Forelimb muscle (tissue), 1 donor: ENCODE results near the gene ABCC1. TPM values are rescaled to one million over a fixed set of nuclear protein-coding genes. Genes with fewer than 3 reads are reported as not detected.
"Not testable (repeated sequence)": the region's sequence is repeated elsewhere in the genome, so short reads cannot be mapped to it uniquely, and the experiment has no call there.

Source experiments
- DNase-seq: peaks from one replicate; pipeline ENCODE4 v3.0.0-alpha.2; 2013; ENCODE audit warnings: low read depth
- polyA plus RNA-seq: library from polyadenylated mRNA; unstranded; fragments of 120-200 nt; gene quantifications from one replicate; pipeline ENCODE4 v1.2.1, GENCODE V29; 2013; ENCODE audit not compliant: insufficient read length

ABCC1 gene
- polyA plus RNA-seq, 1 donor: 4.1 TPM

DNA sequence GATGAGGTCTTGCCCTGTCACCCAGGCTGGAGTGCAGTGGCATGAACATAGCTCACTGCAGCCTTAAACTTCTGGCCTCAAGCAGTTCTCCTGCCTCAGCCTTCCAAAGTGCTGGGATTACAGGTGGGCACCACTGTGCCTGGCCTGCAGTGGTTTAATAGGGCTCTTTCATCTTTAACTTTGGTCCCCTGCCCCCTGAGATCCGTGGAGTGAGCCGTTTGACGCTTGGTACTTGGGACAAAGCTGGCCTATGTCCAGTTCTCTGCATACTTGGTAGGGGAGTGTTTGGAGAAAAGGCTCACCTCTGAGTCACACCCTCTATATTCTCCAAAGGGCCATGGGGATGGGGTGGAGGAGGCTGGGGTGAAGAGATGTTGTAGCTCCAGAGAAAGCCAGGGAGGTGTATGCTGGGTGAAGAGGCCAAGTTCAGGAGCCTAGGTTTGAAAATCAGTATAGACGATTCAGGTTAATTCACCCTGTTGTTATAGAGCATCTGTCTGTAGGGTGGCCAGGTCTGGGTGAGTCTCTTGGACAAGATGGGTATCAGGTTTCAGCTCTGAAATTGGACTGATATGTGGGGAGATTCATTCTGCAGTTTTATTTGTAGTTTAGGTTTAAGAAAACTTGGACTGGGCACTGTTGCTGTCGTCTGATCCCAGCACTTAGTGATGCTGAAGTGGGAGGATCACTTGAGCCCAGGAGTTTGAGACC is 17.6 kb downstream of the ABCC1 start:
- DNase-seq: no peak

DNA sequence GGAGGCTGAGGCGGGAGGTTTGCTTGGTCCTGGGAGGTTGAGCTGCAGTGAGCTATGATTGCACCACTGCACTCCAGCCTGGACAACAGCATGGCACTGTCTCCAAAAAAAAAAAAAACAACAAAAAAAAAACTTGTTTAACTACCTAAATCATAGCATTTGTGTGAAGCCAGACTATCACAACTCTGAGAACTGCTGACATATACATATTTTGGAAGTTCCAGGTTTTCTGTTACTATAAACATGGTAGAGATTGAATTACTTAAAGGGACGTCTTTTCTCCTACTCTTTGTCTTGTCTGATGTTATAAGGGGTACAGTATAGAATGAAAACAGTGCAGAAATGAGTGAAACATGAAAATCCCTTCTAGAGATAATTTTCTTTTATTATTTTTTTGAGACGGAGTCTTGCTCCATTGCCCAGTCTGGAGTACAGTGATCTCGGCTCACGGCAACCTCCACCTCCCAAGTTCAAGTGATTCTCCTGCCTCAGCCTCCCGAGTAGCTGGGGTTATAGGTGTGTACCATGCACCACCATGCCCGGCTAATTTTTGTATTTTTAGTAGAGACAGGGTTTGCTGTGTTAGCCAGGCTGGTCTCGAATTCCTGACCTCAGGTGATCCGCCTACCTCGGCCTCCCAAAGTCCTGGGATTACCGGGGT is 18.4 kb downstream of the ABCC1 start:
- no peak for DNase-seq

DNA sequence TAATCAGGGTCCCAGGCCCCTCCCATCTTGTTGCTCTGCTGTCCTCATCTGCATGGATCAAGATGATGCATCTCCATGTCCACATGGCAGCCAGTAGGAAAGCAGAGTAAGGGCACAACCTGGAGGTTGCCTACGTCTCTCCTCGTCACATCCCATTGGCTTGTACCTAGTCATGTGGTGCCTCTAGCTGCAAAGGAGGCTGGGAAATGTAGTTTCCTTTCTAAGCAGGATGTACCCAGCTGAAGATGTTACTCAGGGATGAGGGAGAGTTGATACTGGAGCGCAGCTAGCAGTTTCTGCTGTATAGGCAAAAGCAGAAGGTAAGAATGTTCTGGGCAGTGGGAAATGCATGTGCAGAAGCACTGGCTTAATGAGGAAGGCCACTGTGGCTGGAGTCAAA is 20.8 kb downstream of the ABCC1 start:
- no peak for DNase-seq

DNA sequence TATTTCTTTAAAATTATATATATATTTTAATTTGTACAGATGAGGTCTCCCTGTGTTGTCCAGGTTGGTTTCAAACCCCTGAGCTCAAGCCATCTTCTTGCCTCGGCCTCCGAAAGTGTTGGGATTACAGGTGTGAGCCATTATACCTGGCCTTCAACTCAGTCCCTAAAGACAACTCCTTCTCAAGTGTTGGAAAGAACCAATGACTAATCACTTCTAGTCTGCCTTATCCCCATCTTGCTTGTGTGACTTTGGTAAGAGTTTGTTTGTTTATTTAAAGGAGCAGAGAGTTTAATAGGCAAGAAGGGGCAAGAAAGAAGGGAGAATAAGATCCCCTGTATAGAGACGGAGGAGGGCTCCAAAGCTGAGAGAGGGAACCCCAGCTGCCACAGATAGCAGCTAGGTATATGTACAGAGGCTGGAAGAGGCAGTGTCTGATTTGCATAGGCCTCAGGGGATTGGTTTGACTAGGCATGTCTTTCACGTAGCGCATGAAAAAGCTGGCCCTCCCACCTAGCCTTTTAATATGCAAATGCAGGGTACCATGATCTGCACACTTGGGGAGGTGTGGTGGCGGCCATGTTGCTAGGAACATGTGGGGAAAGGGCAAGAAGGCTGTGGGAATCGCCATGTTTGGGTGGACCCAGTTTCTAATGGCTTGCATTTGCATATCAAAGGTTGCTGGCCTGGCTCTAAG is 21.5 kb downstream of the ABCC1 start:
- DNase-seq: no peak

DNA sequence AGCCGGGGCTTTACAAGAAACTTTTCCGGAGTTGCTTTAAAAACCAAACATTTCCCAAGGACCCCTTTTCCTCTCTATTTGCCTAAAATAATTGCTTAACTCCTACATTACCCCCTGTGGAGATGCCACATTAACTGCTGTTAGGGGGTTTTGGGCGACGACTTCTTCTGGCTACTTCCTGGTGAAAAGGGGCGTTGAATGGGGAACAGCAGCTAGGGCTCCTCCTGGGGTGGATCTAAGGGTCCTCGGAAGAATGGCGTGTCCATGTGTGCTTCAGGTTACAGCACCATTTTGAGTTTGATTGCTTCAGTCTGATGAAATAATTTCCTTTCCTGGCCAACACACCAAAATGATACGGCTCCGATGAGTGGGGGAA is 22.0 kb downstream of the ABCC1 start:
- DNase-seq: no peak

DNA sequence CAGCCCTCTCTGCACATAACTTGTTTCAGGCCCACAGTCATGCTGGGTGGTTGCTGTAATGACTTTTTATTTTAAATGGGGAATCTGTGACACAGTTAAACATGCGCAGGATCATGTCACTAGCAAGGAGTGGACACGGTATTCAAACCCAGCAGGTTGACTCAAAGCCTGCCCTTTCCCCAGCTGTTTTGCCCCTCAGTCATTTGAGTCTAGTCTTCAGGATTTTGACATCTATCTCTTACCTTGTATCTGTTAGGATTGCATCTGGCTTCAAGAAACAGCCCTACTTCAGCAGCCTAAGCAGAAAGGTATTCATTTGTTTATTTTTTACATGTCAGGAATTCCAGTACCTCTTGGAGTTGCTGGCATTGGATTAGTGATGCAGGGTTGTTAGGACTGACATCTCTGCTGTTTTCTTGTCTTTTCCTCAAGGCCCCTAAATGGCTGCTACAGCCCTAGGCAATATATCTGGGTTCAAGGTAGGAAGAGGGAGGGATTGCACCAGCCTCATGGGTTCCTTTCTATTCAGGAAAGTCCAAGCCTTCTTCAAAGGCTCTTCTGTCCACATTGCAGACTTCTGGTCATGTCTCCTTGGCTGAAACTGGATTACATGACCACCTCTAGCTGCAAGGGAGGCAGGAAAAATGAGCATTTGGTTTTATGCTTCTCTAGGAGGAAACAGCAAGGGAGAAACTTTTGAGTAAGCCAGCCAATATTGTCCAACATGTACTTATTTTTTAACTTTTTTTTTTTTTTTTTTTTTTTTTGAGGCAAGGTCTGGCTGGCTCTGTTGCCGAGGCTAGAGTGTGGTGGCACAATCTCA is 22.8 kb downstream of the ABCC1 start:
- no peak for DNase-seq

DNA sequence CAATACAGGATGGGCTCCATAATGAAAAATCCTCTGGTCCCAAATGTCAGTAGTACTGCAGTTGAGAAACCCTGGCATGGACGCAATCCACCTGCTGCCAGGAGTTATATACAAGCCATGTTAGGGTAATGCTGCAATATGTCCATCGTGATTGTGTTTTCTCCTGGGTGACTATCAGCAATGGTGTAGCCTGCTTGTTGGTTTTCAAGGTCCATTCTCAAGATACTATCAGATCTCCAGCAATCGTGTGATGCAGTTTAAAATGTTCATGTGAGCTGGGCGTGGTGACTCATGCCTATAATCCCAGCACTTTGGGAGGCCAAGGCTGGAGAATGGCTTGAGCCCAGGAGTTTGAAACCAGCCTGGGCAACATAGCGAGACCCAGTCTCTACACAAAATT is 24.0 kb downstream of the ABCC1 start:
- DNase-seq: no peak

DNA sequence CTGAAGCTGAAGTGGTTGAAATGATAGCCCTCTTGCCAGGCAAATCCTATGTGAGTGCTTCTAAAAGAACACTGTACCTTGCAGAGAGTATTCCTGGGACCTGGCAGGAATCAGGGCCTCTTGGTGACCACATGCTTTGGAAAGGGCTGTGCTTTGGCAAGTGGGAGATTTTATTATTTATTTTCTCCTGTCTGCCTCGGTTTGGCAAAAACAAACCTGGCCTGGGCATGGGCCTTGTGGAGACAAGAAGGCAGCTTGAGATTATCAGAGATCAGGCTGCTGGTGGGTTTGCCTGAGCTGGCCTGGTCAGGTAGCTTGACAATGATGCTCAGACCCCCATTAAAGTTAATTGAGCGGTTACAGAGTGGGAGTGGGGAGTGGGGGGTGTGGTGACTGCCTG is 24.6 kb downstream of the ABCC1 start:
- DNase-seq: no peak

DNA sequence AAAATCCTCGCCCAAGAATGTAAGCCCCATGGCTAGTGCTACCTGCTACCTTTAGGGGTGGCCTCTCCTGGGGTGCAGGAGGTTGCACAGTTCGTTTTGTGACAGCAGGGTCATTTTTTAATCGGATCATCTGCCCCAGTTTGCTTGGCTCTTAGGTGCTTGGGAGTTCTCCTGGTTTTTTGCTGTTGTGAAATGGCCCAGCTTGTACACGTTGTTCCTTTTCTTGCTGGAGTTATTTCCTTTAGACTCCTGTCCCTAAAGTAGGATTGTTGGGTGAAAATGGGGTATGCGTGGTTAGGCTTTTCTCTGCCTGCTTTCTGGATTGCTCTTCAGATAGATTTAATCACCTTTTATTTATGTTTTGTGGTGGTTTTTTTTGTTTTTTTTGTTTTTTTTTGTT is 25.8 kb downstream of the ABCC1 start:
- no peak for DNase-seq

DNA sequence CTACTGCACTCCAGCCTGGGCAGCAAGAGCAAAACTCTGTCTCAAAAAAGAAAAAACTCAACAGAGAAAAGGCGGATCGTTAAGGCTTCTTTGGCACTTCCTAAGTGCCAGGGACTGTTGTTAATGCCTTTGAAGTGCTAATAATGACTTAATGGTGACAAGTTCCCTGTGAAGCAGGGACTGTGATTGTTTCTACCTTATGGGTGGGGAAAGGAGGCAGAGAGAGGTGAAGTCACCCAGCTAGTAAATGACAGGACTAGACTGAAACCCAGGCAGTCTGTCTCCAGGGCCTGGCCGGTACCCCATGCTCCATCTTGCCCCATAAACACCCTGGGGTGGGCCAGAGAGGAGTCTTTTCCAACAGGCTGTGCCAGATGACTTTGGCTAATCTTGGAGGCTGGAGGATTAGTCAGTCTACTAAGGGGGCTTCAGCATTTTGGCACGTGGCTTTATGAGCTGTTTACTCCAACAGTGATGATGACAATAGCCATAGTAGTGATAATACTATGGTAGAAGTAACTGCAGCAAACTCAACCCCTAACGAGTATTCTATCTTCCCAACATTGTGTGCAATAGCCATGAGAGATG is 26.9 kb downstream of the ABCC1 start:
- no peak for DNase-seq

DNA sequence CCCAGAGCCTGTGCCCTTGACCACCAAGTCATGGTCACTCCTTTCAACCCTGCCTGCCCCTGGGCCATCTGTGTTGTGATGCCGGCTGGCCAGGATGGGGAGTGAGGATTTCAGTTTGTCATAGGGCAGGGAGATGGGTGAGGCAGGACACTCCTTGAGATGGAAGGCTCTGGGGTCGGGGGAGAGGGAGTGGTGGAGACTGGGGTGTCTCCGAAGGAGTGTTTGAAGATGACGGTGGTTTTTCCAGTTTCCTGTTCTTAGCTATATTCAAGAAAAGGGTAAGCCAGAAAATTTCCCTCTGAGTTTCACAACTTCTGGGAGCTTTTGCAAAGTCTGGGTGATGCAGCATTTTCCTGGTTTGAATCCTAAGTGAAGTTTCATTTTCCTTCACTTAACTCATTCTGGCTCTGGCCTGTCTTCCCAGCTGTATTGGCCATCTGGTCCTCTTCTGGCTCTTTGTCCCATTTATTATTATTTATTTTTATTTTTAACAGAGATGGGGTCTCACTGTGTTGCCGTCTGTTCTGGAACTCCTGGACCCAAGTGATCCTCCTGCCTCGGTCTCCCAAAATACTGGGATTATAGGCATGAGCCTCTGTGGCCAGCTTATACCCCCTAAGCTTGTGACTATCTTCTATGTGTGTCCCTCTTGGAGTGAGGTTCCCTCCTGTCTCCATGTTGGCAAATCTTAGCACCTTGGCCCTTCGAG is 27.7 kb downstream of the ABCC1 start:
- peak; percentile 62 for DNase-seq

DNA sequence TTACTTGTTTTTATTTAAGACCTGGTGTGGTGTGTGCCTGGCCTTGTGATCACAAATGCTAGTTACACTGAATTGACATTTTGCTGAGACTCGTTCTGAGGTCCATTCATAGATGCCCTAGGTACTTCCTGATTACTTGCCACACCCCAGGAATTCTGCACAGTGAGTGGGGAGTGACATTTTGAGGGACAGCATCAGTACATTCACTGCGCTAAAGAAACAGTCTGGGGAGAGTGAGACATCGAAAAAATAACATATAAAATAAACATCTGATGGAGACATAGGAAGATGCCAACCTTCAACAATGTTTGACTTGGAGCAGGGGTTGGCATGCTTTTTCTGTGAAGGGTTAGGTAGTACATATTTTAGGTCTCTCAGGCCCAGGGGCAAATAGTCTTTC is 30.4 kb downstream of the ABCC1 start:
- DNase-seq: no peak

DNA sequence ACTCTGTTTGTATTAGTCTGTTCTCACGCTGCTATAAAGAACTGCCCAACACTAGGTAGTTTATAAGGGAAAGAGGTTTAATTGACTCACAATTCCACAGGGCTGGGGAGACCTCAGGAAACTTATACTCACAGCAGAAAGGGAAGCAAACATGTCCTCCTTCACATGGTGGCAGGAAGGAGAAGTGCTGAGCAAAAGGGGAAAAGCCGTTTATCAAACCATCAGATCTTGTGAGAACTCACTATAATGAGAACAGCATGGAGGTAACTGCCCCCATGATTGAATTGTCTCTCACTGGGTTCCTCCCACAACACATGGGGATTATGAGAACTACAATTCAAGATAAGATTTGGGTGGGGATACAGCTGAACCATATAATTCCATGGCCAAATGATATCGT is 30.9 kb downstream of the ABCC1 start:
- DNase-seq: no peak

DNA sequence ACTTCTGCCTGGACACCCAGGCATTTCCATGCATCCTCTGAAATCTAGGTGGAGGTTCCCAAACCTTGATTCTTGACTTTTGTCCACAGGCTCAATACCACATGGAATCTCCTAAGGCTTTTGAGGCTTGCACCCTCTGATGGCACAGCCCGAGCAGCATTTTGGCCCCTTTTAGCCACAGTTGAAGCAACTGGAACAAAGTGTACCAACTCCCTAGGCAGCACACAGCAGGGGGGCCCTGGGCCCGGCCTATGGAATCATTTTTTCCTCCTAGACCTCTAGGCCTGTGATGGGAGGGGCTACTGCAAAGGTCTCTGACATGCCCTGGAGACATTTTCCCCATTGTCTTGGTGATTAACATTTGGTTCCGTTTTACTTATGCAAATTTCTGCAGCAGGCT is 32.0 kb downstream of the ABCC1 start:
- no peak for DNase-seq

DNA sequence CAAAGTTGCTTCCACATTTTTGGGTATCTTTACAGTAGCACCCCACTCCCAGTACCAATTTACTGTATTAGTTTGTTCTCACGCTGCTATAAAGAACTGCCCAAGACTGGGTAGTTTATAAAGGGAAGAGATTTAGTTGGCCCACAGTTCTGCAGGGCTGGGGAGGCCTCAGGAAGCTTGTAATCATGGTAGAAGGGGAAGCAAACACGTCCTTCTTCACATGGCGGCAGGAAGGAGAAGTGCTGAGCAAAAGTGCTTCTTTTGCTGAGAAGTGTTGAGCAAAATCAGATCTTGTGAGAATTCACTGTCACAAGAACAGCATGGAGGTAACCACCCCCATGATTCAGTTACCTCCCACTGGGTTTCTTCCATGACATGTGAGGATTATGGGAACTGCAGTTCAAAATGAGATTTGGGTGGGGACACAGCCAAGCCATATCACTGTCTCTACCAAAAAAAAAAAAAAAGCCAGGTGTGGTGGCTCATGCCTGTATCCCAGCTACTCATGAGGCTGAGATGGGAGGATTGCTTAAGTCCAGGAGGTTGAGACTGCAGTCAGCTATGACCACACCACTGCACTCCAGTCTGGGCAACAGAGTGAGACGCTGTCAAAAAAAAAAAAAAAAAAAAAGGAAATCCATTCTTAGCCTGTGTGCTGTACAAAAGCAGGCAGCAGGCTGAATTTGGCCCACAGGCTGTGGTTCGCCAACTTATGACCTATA is 32.9 kb downstream of the ABCC1 start:
- not testable (repeated sequence) for DNase-seq

DNA sequence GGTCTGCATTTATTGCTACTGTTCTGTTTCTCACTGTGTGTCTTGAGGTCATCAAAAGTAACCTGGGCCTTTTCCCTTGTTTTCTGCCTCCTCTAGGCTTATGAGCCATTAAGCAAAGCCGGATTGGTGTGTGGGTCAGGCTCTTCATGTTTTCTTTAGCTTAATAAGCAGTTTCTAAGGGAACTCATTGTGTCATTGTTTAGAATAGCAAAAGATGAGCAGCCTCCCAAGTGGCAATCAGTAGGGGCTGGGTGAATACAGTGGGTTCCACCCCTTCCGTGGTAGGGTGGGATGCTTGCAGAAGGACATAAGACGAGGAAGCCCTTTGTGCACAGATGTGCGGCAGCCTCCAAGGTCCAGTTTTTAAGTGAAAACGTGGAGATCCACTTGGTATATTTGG is 34.5 kb downstream of the ABCC1 start:
- DNase-seq: no peak

DNA sequence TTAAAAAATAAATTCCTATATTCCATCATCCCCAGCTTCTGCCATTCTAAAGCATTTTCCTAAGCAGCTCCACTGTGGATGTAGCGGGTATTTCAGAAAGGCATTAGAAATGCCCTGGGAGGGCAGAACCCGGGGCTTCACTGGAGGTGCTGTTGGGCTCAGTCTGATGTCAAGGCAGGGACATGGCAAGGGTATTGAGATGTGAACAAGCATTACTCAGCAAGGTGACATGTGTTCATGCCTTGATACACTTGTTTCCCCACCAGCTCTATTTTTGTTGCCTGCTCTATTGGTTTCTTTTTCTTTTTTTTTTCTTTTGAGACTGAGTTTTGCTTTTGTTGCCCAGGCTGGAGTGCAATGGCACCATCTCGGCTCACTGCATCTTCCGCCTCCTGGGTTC is 35.7 kb downstream of the ABCC1 start:
- DNase-seq: no peak

DNA sequence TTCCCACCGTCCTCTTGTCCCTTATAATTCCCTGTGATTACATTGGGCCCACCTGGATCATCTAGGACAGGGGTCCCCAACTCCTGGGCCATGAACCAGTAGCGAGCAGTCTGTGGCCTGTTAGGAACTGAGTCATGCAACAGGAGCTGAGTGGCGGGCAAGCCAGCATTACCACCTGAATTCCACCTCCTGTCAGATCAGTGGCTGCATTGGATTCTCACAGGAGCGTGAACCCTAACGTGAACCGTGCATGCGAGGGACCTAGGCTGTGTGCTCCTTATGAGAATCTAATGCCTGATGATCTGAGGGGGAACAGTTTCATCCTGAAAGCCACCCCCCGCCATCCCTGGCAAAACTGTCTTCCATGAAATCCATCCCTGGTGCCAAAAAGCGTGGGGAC is 36.8 kb downstream of the ABCC1 start:
- DNase-seq: no peak

DNA sequence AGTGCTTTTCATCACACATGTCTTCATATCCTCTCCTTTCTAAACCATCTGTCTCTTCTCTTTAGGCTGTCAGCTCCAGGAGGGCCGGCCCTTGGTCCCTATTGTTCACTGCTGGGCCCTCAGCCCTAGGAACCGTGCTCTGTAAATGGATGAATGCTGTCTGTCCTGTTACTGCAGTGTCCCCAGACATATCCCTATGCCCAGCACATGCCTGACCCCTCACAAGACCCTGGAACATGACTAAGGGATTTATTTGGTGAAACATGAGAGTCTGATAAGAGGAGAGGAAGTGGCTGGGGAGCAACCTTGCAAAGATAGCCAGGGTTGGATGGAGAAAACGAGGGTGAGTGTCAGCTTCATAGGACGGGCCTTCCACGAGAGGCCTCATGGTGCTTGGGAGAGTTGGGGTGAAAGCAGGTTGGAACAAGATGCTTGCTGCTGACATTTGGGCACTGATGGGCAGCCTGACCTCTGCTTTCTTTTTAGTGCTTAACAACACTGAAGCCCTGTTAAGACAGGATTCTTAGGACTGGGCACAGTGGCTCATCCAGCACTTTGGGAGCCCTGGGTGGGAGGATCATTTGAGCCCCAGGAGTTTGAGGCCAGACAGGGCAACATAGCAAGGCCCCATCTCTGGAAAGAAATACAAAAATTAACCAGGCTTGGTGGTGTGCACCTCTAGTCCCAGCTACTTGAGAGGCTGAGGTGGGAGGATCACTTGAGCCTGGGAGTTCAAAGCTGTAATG is 39.0 kb downstream of the ABCC1 start:
- DNase-seq: no peak

DNA sequence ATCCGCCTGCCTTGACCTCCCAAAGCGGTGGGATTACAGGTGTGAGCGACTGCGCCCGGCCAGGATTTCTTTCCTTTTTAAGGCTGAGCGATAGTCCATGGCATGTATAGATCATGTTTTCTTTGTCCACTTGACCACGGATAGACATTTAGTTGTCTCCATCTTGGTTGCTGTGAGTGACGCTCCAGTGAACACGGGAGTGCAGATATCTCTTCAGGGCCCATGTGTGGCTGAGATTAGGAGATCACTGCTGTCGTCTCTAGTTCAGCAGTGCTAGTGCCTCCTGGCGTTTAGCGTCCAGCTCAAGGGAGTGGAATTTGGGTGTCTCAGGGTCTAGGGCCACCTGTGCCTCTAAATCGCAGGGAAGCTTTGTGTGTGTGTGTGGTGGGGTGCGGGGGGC is 41.5 kb downstream of the ABCC1 start:
- no peak for DNase-seq
